HG02981 (cell line): ENCODE data around the gene ITPR1.

ENCODE experiments used
- ATAC-seq: cut with Tn5 transposase; IDR thresholded peaks from one replicate; pipeline ENCODE4 v1.9.1; 2021; ENCODE audit warnings: mild to moderate bottlenecking, moderate library complexity; ENCODE audit not compliant: unreplicated experiment

Gene ITPR1

GRCh38 chr3:4736284-4736861 is 243.2 kb downstream of the ITPR1 start:
- ATAC-seq: no peak

GRCh38 chr3:4738737-4739274 is 245.7 kb downstream of the ITPR1 start:
- peak; percentile 70 for ATAC-seq

- ATAC-seq: no peak
Measured at GRCh38 chr3:4739289-4740236, 246.4 kb downstream of the ITPR1 start.

GRCh38 chr3:4740397-4741105 is 247.4 kb downstream of the ITPR1 start:
- no peak for ATAC-seq

GRCh38 chr3:4741106-4741403 is 247.9 kb downstream of the ITPR1 start:
- no peak for ATAC-seq

- no peak for ATAC-seq
Measured at GRCh38 chr3:4741404-4742307, 248.5 kb downstream of the ITPR1 start.

- ATAC-seq: no peak
Measured at GRCh38 chr3:4742359-4742758, 249.2 kb downstream of the ITPR1 start.

GRCh38 chr3:4743371-4743770 is 250.2 kb downstream of the ITPR1 start:
- no peak for ATAC-seq

GRCh38 chr3:4744405-4745234 is 251.5 kb downstream of the ITPR1 start:
- no peak for ATAC-seq

- ATAC-seq: no peak
Measured at GRCh38 chr3:4745235-4745610, 252.1 kb downstream of the ITPR1 start.

GRCh38 chr3:4746241-4746958 is 253.3 kb downstream of the ITPR1 start:
- no peak for ATAC-seq

- no peak for ATAC-seq
Measured at GRCh38 chr3:4748127-4748526, 255.0 kb downstream of the ITPR1 start.

- peak; percentile 23 for ATAC-seq
Measured at GRCh38 chr3:4748701-4749378, 255.7 kb downstream of the ITPR1 start.

GRCh38 chr3:4749567-4750002 is 256.4 kb downstream of the ITPR1 start:
- ATAC-seq: peak; percentile 6

- ATAC-seq: no peak
Measured at GRCh38 chr3:4750306-4750968, 257.3 kb downstream of the ITPR1 start.

- ATAC-seq: no peak
Measured at GRCh38 chr3:4751029-4751501, 257.9 kb downstream of the ITPR1 start.

GRCh38 chr3:4751502-4752101 is 258.5 kb downstream of the ITPR1 start:
- ATAC-seq: no peak
